ENCODE measurements around the gene OPRD1. TPM values are rescaled to one million over a fixed set of nuclear protein-coding genes. Genes with fewer than 3 reads are reported as not detected.
"Not testable (repeated sequence)": the region's sequence is repeated elsewhere in the genome, so short reads cannot be mapped to it uniquely, and the experiment has no call there.

The OPRD1 gene
- total RNA-seq, 1 experiment from 2014 or later, result not detected

- DNase-seq (ENCODE audit: low spot score), result no peak
These were observed 34.0 kb downstream of the OPRD1 start for GRCh38 chr1:28845786-28846543.

- DNase-seq (ENCODE audit: low spot score), result not testable (repeated sequence)
These were observed 35.2 kb downstream of the OPRD1 start for GRCh38 chr1:28847207-28847606.

- no peak for DNase-seq (ENCODE audit: low spot score)
These were observed 36.4 kb downstream of the OPRD1 start for GRCh38 chr1:28848416-28848815.

- DNase-seq (ENCODE audit: low spot score), result no peak
These were observed 41.2 kb downstream of the OPRD1 start for GRCh38 chr1:28853093-28853742.

GRCh38 chr1:28854406-28854805, 42.4 kb downstream of the OPRD1 start:
- DNase-seq (ENCODE audit: low spot score), result not testable (repeated sequence)

- DNase-seq (ENCODE audit: low spot score), result no peak
These were observed 43.1 kb downstream of the OPRD1 start for GRCh38 chr1:28855046-28855445.

GRCh38 chr1:28855469-28855951, 43.5 kb downstream of the OPRD1 start:
- no peak for DNase-seq (ENCODE audit: low spot score)

- no peak for DNase-seq (ENCODE audit: low spot score)
These were observed 44.0 kb downstream of the OPRD1 start for GRCh38 chr1:28855969-28856368.

- DNase-seq (ENCODE audit: low spot score), result peak; percentile 80
These were observed 48.5 kb downstream of the OPRD1 start for GRCh38 chr1:28860332-28861073.

- no peak for DNase-seq (ENCODE audit: low spot score)
These were observed 50.8 kb downstream of the OPRD1 start for GRCh38 chr1:28862571-28863403.

GRCh38 chr1:28864695-28865094, 52.7 kb downstream of the OPRD1 start:
- no peak for DNase-seq (ENCODE audit: low spot score)

- DNase-seq (ENCODE audit: low spot score), result peak; percentile 38
These were observed 54.2 kb downstream of the OPRD1 start for GRCh38 chr1:28865997-28866650.

GRCh38 chr1:28867850-28868249, 55.9 kb downstream of the OPRD1 start:
- no peak for DNase-seq (ENCODE audit: low spot score)

- no peak for DNase-seq (ENCODE audit: low spot score)
These were observed 58.0 kb downstream of the OPRD1 start for GRCh38 chr1:28869952-28870351.

- no peak for DNase-seq (ENCODE audit: low spot score)
These were observed 59.8 kb downstream of the OPRD1 start for GRCh38 chr1:28871631-28872401.

- DNase-seq (ENCODE audit: low spot score), result not testable (repeated sequence)
These were observed 63.2 kb downstream of the OPRD1 start for GRCh38 chr1:28875134-28875533.

GRCh38 chr1:28877132-28877781, 65.3 kb downstream of the OPRD1 start:
- peak; percentile 52 for DNase-seq (ENCODE audit: low spot score)

GRCh38 chr1:28878796-28879195, 66.8 kb downstream of the OPRD1 start:
- DNase-seq (ENCODE audit: low spot score), result no peak

GRCh38 chr1:28882009-28882628, 70.1 kb downstream of the OPRD1 start:
- peak; percentile 77 for DNase-seq (ENCODE audit: low spot score)
